PC-9 (cell line): Measurements from ENCODE around the gene UCHL3. TPM values are rescaled to one million over a fixed set of nuclear protein-coding genes. Genes with fewer than 3 reads are reported as not detected.

Experiments used
- BruUV-seq: library from RNA; stranded (reverse); fragments of 400-500 nt; replicated peaks from 2 replicates; lab custom pipeline; 2021; lab: Mats Ljungman, UMichigan
- CTCF ChIA-PET: fragments of 300-600 bp; sonication (Branson Sonifier 250); formaldehyde crosslinking; loops from one replicate; lab custom pipeline; 2022; ENCODE audit warnings: antibody characterized with exemption; lab: Charles Lee
- POLR2A ChIA-PET: fragments of 300-600 bp; sonication (Branson Sonifier 250); formaldehyde crosslinking; loops from one replicate; lab custom pipeline; 2022; ENCODE audit warnings: antibody characterized with exemption; ENCODE audit not compliant: unreplicated experiment; lab: Charles Lee
- DNase-seq, 2 experiments: peaks; one replicate each; pipeline versions ENCODE4 v3.0.0 to v3.0.0-alpha.2; 2015 to 2022; ENCODE audit warnings: mixed read lengths in 1 of 2
- H2AFZ ChIP-seq: fragments of 200-600 bp; sonication (generic); 2 replicates; pipeline ENCODE4 v1.8.1; 2017; ENCODE audit warnings: antibody characterized with exemption
- H3F3A ChIP-seq: fragments of 200-600 bp; sonication (generic); 2 replicates; pipeline ENCODE4 v1.8.1; 2017; ENCODE audit warnings: antibody characterized with exemption, mild to moderate bottlenecking, low read depth; ENCODE audit not compliant: insufficient read depth
- H3K27ac ChIP-seq: fragments of 200-600 bp; sonication (generic); 2 replicates; pipeline ENCODE4 v1.6.1; 2016; ENCODE audit warnings: mixed run types
- H3K27me3 ChIP-seq: fragments of 200-600 bp; sonication (generic); 2 replicates; pipeline ENCODE4 v1.6.1; 2016; ENCODE audit warnings: low read depth, mixed run types; ENCODE audit not compliant: insufficient read depth
- H3K36me3 ChIP-seq: fragments of 200-600 bp; sonication (generic); 2 replicates; pipeline ENCODE4 v1.6.1; 2016; ENCODE audit warnings: low read depth, mixed run types
- H3K4me1 ChIP-seq: fragments of 200-600 bp; sonication (generic); replicated peaks from 2 replicates; pipeline ENCODE4 v1.6.1; 2016; ENCODE audit warnings: mixed run types; ENCODE audit not compliant: insufficient read depth
- H3K4me2 ChIP-seq: fragments of 200-600 bp; sonication (generic); 2 replicates; pipeline ENCODE4 v1.6.1; 2017; ENCODE audit warnings: mixed run types
- H3K4me3 ChIP-seq: fragments of 200-600 bp; sonication (generic); 2 replicates; pipeline ENCODE4 v1.6.1; 2016; ENCODE audit warnings: mixed run types
- H3K79me2 ChIP-seq: fragments of 200-600 bp; sonication (generic); 2 replicates; pipeline ENCODE4 v1.6.1; 2017; ENCODE audit warnings: low read depth, mixed run types
- H3K9me2 ChIP-seq: fragments of 200-600 bp; sonication (generic); 2 replicates; pipeline ENCODE4 v1.8.1; 2017; ENCODE audit warnings: mild to moderate bottlenecking; ENCODE audit not compliant: insufficient read depth
- H3K9me3 ChIP-seq: fragments of 200-600 bp; sonication (generic); 2 replicates; pipeline ENCODE4 v1.8.1; 2016; ENCODE audit warnings: low read depth; ENCODE audit not compliant: insufficient read depth
- H4K20me1 ChIP-seq: fragments of 200-600 bp; sonication (generic); 2 replicates; pipeline ENCODE4 v1.8.1; 2017; ENCODE audit not compliant: insufficient read depth
- CTCF ChIP-seq: fragments of 200-600 bp; sonication (generic); conservative IDR thresholded peaks from 2 replicates; pipeline ENCODE4 v1.6.1; 2017; ENCODE audit warnings: mixed run types, antibody characterized with exemption, mild to moderate bottlenecking, moderate library complexity
- EZH2 ChIP-seq: fragments of 200-600 bp; sonication (generic); IDR thresholded peaks from 2 replicates; pipeline ENCODE4 v1.8.0; 2017; ENCODE audit warnings: antibody characterized with exemption, low read depth
- intact Hi-C: fragments of 100-400 bp; cut with micrococcal nuclease; formaldehyde crosslinking; loops from one replicate; pipeline ENCODE4 v1.10.0; 2022; ENCODE audit not compliant: unreplicated experiment
- total RNA-seq: library from RNA; stranded (reverse); gene quantifications from 2 replicates; pipeline ENCODE4 v1.2.3, GENCODE V29; 2021

UCHL3 gene
- total RNA-seq, 1 experiment from 2014 or later, result 54.9 TPM

DNA sequence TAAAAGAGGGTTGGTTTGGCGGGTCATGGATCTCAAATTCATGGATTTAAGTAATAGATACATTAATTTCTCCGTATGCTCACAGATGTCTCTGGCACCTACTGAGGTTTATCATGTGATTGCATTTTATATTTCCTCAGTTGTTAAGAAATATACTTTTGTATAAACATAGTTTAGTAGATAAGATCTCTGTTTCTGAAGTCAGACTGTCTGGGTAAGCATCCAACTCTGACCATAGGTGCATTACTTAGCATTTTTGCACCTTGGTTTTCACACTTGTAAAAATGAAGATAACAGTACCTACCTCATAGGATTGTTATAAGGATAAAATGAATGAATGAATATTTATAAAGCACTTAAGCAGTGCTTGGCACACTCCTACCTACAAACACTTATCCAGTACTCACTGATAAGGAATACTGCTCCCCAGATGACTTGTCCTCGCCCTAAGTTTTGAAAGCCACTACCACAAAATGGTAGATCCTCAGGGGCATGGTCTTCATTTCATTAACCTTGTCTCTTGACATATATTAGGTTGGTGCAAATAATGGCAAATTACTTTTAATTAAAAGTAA is 38.5 kb upstream of the UCHL3 start:
- intact Hi-C loops, result no loop called here
- no peak overlapping the region for H2AFZ ChIP-seq
- no TSS peak for BruUV-seq

GRCh38 chr13:75512253-75512652 is 37.3 kb upstream of the UCHL3 start:
- ChIA-PET POLR2A (no interaction called here), CTCF (no interaction called here)
- H3K9me3 ChIP-seq, result no peaks in the 10 kb centered on the region
- H3K4me3 ChIP-seq, result no peak overlapping the region
- H3K27me3 ChIP-seq, result no peaks in the 10 kb centered on the region
- peaks cover 10% of the 10 kb centered on the region; the same call in 1 of the 2 replicates for H3K4me1 ChIP-seq
- H2AFZ ChIP-seq, result no peak overlapping the region
- no peaks in the 10 kb centered on the region for H4K20me1 ChIP-seq
- no peaks in the 10 kb centered on the region for H3K36me3 ChIP-seq
- intact Hi-C loops, result no loop called here
- no peak overlapping the region for H3K27ac ChIP-seq
- H3K4me2 ChIP-seq, result no peak overlapping the region
- H3F3A ChIP-seq, result no peaks in the 10 kb centered on the region
- H3K9me2 ChIP-seq, result no peaks in the 10 kb centered on the region
- H3K79me2 ChIP-seq, result no peaks in the 10 kb centered on the region
- BruUV-seq, result no TSS peak
- DNase-seq, result no peak
- TF ChIP-seq EZH2, result no peak
- no peak for TF ChIP-seq CTCF

More for the DNA sequence above, 38.5 kb upstream of the UCHL3 start:
- H3K36me3 ChIP-seq, result no peaks in the 10 kb centered on the region
- H3K4me3 ChIP-seq, result no peak overlapping the region
- no peak overlapping the region for H3K4me2 ChIP-seq
- H3K9me3 ChIP-seq, result no peaks in the 10 kb centered on the region
- H3K27me3 ChIP-seq, result no peaks in the 10 kb centered on the region
- no peak for DNase-seq
- H3K4me1 ChIP-seq, result peaks cover 10% of the 10 kb centered on the region; the same call in 1 of the 2 replicates
- POLR2A ChIA-PET, result no interaction called here
- H3K79me2 ChIP-seq, result no peaks in the 10 kb centered on the region
- H3K27ac ChIP-seq, result no peak overlapping the region
- TF ChIP-seq EZH2 (no peak), CTCF (no peak)
- H4K20me1 ChIP-seq, result no peaks in the 10 kb centered on the region
- CTCF ChIA-PET, result no interaction called here
- no peaks in the 10 kb centered on the region for H3F3A ChIP-seq
- H3K9me2 ChIP-seq, result no peaks in the 10 kb centered on the region

GRCh38 chr13:75513271-75513670 is 36.3 kb upstream of the UCHL3 start:
- H4K20me1 ChIP-seq, result no peaks in the 10 kb centered on the region
- intact Hi-C loops, result no loop called here
- H3K9me2 ChIP-seq, result no peaks in the 10 kb centered on the region
- no peaks in the 10 kb centered on the region for H3K36me3 ChIP-seq
- H3K27me3 ChIP-seq, result no peaks in the 10 kb centered on the region
- H3K4me1 ChIP-seq, result peaks cover 10% of the 10 kb centered on the region; the same call in 1 of the 2 replicates
- BruUV-seq, result no TSS peak
- no peaks in the 10 kb centered on the region for H3F3A ChIP-seq
- TF ChIP-seq EZH2 (no peak), CTCF (no peak)
- ChIA-PET POLR2A (no interaction called here), CTCF (no interaction called here)
- no peak for DNase-seq
- H3K4me2 ChIP-seq, result no peak overlapping the region
- H2AFZ ChIP-seq, result no peak overlapping the region
- no peak overlapping the region for H3K27ac ChIP-seq
- no peaks in the 10 kb centered on the region for H3K9me3 ChIP-seq
- H3K79me2 ChIP-seq, result no peaks in the 10 kb centered on the region
- H3K4me3 ChIP-seq, result no peak overlapping the region
